ENCODE results near the gene ADGRV1. TPM values are rescaled to one million over a fixed set of nuclear protein-coding genes. Genes with fewer than 3 reads are reported as not detected.
"Not testable (repeated sequence)": the region's sequence is repeated elsewhere in the genome, so short reads cannot be mapped to it uniquely, and the experiment has no call there.

Gene ADGRV1
- total RNA-seq, 1 donor: 0.43 TPM

- DNase-seq (ENCODE audit: low read depth): no peak
- TF ChIP-seq CTCF (IDR thresholded peaks at IDR 0.05; ENCODE audit: insufficient read depth, low read depth, low read length): no peak
- H3K4me3 ChIP-seq (ENCODE audit: low read depth, low read length): no peak overlapping the region
Measured at GRCh38 chr5:90803876-90804275, 245.3 kb downstream of the ADGRV1 start.

GRCh38 chr5:90807496-90807895, 248.9 kb downstream of the ADGRV1 start:
- TF ChIP-seq CTCF (IDR thresholded peaks at IDR 0.05; ENCODE audit: insufficient read depth, low read depth, low read length): no peak
- no peak overlapping the region for H3K4me3 ChIP-seq (ENCODE audit: low read depth, low read length)
- DNase-seq (ENCODE audit: low read depth): no peak

- H3K4me3 ChIP-seq (ENCODE audit: low read depth, low read length): no peak overlapping the region
- DNase-seq (ENCODE audit: low read depth): no peak
- no peak for TF ChIP-seq CTCF (IDR thresholded peaks at IDR 0.05; ENCODE audit: insufficient read depth, low read depth, low read length)
Measured at GRCh38 chr5:90809311-90810056, 250.9 kb downstream of the ADGRV1 start.

- no peak for TF ChIP-seq CTCF (IDR thresholded peaks at IDR 0.05; ENCODE audit: insufficient read depth, low read depth, low read length)
- no peak for DNase-seq (ENCODE audit: low read depth)
- H3K4me3 ChIP-seq (ENCODE audit: low read depth, low read length): no peak overlapping the region
Measured at GRCh38 chr5:90810211-90810610, 251.6 kb downstream of the ADGRV1 start.

- H3K4me3 ChIP-seq (ENCODE audit: low read depth, low read length): no peak overlapping the region
- no peak for TF ChIP-seq CTCF (IDR thresholded peaks at IDR 0.05; ENCODE audit: insufficient read depth, low read depth, low read length)
- DNase-seq (ENCODE audit: low read depth): no peak
Measured at GRCh38 chr5:90813392-90813791, 254.8 kb downstream of the ADGRV1 start.

- DNase-seq (ENCODE audit: low read depth); H3K4me3 ChIP-seq (ENCODE audit: low read depth, low read length): not testable (repeated sequence)
Measured at GRCh38 chr5:90822062-90822461, 263.5 kb downstream of the ADGRV1 start.

- no peak for DNase-seq (ENCODE audit: low read depth)
- no peak for TF ChIP-seq CTCF (IDR thresholded peaks at IDR 0.05; ENCODE audit: insufficient read depth, low read depth, low read length)
- no peak overlapping the region for H3K4me3 ChIP-seq (ENCODE audit: low read depth, low read length)
Measured at GRCh38 chr5:90824436-90824835, 265.8 kb downstream of the ADGRV1 start.

Measured in fibroblast of villous mesenchyme (primary cell).